Neural cell (in vitro differentiated cells): ENCODE measurements around the gene MXD1.

Source experiments
- CTCF ChIP-seq: fragments of 450-650 bp; IDR thresholded peaks from 2 replicates; pipeline ENCODE4 v1.5.1; 2014; ENCODE audit warnings: antibody characterized with exemption, mild to moderate bottlenecking, moderate library complexity; ENCODE audit not compliant: poor library complexity, severe bottlenecking
- EP300 ChIP-seq: fragments of 450-650 bp; conservative IDR thresholded peaks from 2 replicates; pipeline ENCODE4 v1.6.1; 2014; ENCODE audit warnings: antibody characterized with exemption, mild to moderate bottlenecking, moderate library complexity; ENCODE audit not compliant: poor library complexity, severe bottlenecking
- EZH2 ChIP-seq: fragments of 200-600, 300-800 bp; shearing (Covaris generic), sonication (generic); IDR thresholded peaks from 2 replicates; pipeline ENCODE4 v1.6.1; 2014; ENCODE audit warnings: antibody characterized with exemption, low read length, borderline replicate concordance, mild to moderate bottlenecking; ENCODE audit not compliant: insufficient read depth, poor library complexity, severe bottlenecking
- POLR2AphosphoS5 ChIP-seq: IDR thresholded peaks from 2 replicates; pipeline ENCODE4 v1.6.1; 2012
- RAD21 ChIP-seq: fragments of 450-650 bp; conservative IDR thresholded peaks from 2 replicates; pipeline ENCODE4 v1.6.1; 2014; ENCODE audit warnings: antibody characterized with exemption, mild to moderate bottlenecking, moderate library complexity
- REST ChIP-seq: IDR thresholded peaks from 2 replicates; pipeline ENCODE4 v1.6.1; 2012; ENCODE audit warnings: borderline replicate concordance
- SMC3 ChIP-seq: fragments of 450-650 bp; conservative IDR thresholded peaks from 2 replicates; pipeline ENCODE4 v1.6.1; 2014; ENCODE audit warnings: antibody characterized with exemption, mild to moderate bottlenecking, moderate library complexity; ENCODE audit not compliant: poor library complexity

- TF ChIP-seq CTCF (no peak), REST (no peak), POLR2AphosphoS5 (no peak), EZH2 (no peak), EP300 (no peak), SMC3 (no peak), RAD21 (no peak)
Observed at GRCh38 chr2:69955029-69955428, 40.1 kb downstream of the MXD1 start.
